IMR-90 (cell line): ENCODE measurements around the gene NCKAP5. TPM values are rescaled to one million over a fixed set of nuclear protein-coding genes. Genes with fewer than 3 reads are reported as not detected.

Experiments
- ATAC-seq: fragments of 200-7000 bp; cut with Tn5 transposase; 2 replicates; pipeline ENCODE4 v1.9.1; 2020; ENCODE audit warnings: low read depth, mild to moderate bottlenecking, moderate library complexity
- BruUV-seq: library from RNA; stranded (reverse); fragments of 400-500 nt; replicated peaks from 2 replicates; lab custom pipeline; 2021; lab: Mats Ljungman, UMichigan
- CTCF ChIA-PET: fragments of 300-600 bp; formaldehyde crosslinking; extraction: SDS; loops from one replicate; lab custom pipeline; 2021; ENCODE audit warnings: antibody characterized with exemption; lab: Yijun Ruan, JAX
- POLR2A ChIA-PET: fragments of 300-600 bp; sonication (Branson Sonifier 250); formaldehyde crosslinking; loops from one replicate; lab custom pipeline; 2022; ENCODE audit warnings: antibody characterized with exemption; ENCODE audit not compliant: unreplicated experiment; lab: Charles Lee
- DNase-seq: peaks from one replicate; pipeline ENCODE4 v3.0.0; 2013
- H2AFZ ChIP-seq: replicated peaks from 2 replicates; pipeline ENCODE3; 2013; ENCODE audit warnings: low read length, mild to moderate bottlenecking; ENCODE audit not compliant: poor library complexity
- H2AK5ac ChIP-seq: 2 replicates; pipeline ENCODE4 v1.6.1; 2013; ENCODE audit warnings: low read depth, low read length, inconsistent platforms
- H2AK9ac ChIP-seq: replicated peaks from 2 replicates; pipeline ENCODE3; 2013; ENCODE audit warnings: mild to moderate bottlenecking, low read depth, low read length, moderate library complexity; ENCODE audit not compliant: poor library complexity
- H2BK120ac ChIP-seq: 2 replicates; pipeline ENCODE4 v1.6.1; 2013; ENCODE audit warnings: low read depth, low read length, inconsistent platforms
- H2BK15ac ChIP-seq: 3 replicates; pipeline ENCODE4 v1.6.1; 2013; ENCODE audit warnings: low read depth, low read length, inconsistent platforms
- H2BK20ac ChIP-seq: 2 replicates; pipeline ENCODE4 v1.6.1; 2013; ENCODE audit warnings: low read depth, mild to moderate bottlenecking, inconsistent platforms, low read length, moderate library complexity
- H2BK5ac ChIP-seq: 2 replicates; pipeline ENCODE4 v1.6.1; 2013; ENCODE audit warnings: mild to moderate bottlenecking, low read depth, low read length, inconsistent platforms; ENCODE audit not compliant: poor library complexity, severe bottlenecking
- H3K14ac ChIP-seq: replicated peaks from 2 replicates; pipeline ENCODE4 v1.6.1; 2013; ENCODE audit warnings: low read depth, low read length, inconsistent platforms
- H3K18ac ChIP-seq: 2 replicates; pipeline ENCODE4 v1.6.1; 2013; ENCODE audit warnings: low read depth, low read length, control low read depth
- H3K23ac ChIP-seq: 2 replicates; pipeline ENCODE4 v1.6.1; 2013; ENCODE audit warnings: low read depth, low read length, inconsistent platforms
- H3K27ac ChIP-seq: 2 replicates; pipeline ENCODE4 v1.5.1; 2013; ENCODE audit warnings: mild to moderate bottlenecking, control low read depth, low read length; ENCODE audit not compliant: insufficient read depth
- H3K27me3 ChIP-seq: 2 replicates; pipeline ENCODE4 v1.6.1; 2013; ENCODE audit warnings: low read length; ENCODE audit not compliant: control insufficient read depth, insufficient read depth
- H3K36me3 ChIP-seq: 2 replicates; pipeline ENCODE4 v1.6.1; 2013; ENCODE audit warnings: low read length, mixed read lengths; ENCODE audit not compliant: control insufficient read depth, insufficient read depth
- H3K4ac ChIP-seq: 2 replicates; pipeline ENCODE4 v1.6.1; 2013; ENCODE audit warnings: low read depth, low read length, inconsistent platforms
- H3K4me1 ChIP-seq: 2 replicates; pipeline ENCODE4 v1.6.1; 2013; ENCODE audit warnings: low read length, mixed read lengths; ENCODE audit not compliant: control insufficient read depth, insufficient read depth
- H3K4me2 ChIP-seq: 2 replicates; pipeline ENCODE4 v1.6.1; 2013; ENCODE audit warnings: low read depth, mild to moderate bottlenecking, control low read depth, low read length, moderate library complexity
- H3K4me3 ChIP-seq: 2 replicates; pipeline ENCODE4 v1.5.1; 2013; ENCODE audit warnings: low read depth, mild to moderate bottlenecking, control low read depth, low read length, moderate library complexity; ENCODE audit not compliant: insufficient read depth
- H3K56ac ChIP-seq: 2 replicates; pipeline ENCODE4 v1.6.1; 2013; ENCODE audit warnings: low read length, inconsistent platforms; ENCODE audit not compliant: insufficient read depth; ENCODE audit errors: extremely low read depth
- H3K79me1 ChIP-seq, 2 experiments: 2 replicates each; pipeline ENCODE4 v1.6.1; 2013; ENCODE audit warnings: low read length in 2 of 2, inconsistent platforms in 1 of 2, low read depth in 1 of 2
- H3K9ac ChIP-seq: 2 replicates; pipeline ENCODE4 v1.6.1; 2013; ENCODE audit warnings: low read depth, low read length, control low read depth
- H3K9me1 ChIP-seq: 2 replicates; pipeline ENCODE4 v1.6.1; 2013; ENCODE audit warnings: low read length, inconsistent platforms; ENCODE audit not compliant: insufficient read depth
- H3K9me3 ChIP-seq: 2 replicates; pipeline ENCODE4 v1.6.1; 2013; ENCODE audit warnings: low read length; ENCODE audit not compliant: control insufficient read depth, insufficient read depth
- H4K20me1 ChIP-seq: 2 replicates; pipeline ENCODE4 v1.6.1; 2013; ENCODE audit warnings: low read length, inconsistent platforms; ENCODE audit not compliant: insufficient read depth
- H4K5ac ChIP-seq: 2 replicates; pipeline ENCODE4 v1.6.1; 2013; ENCODE audit warnings: mild to moderate bottlenecking, low read depth, low read length, control low read depth
- H4K8ac ChIP-seq, 2 experiments: 2 replicates each; pipeline ENCODE4 v1.6.1; 2013; ENCODE audit warnings: low read depth in 2 of 2, low read length in 2 of 2, control low read depth in 1 of 2, inconsistent platforms in 1 of 2
- H4K91ac ChIP-seq: 2 replicates; pipeline ENCODE4 v1.6.1; 2013; ENCODE audit warnings: low read depth, low read length, inconsistent platforms; ENCODE audit not compliant: insufficient read depth
- CEBPB ChIP-seq: IDR thresholded peaks from 2 replicates; pipeline ENCODE4 v1.6.1; 2012; ENCODE audit warnings: low read depth, low read length, improper control_type of control experiment
- WGBS, 2 experiments: methylation state at CpG; one replicate each; pipeline versions ENCODE4 v1.1.5 to v1.1.7; 2013; ENCODE audit warnings: missing lambda C conversion rate in 2 of 2; ENCODE audit not compliant: insufficient read length in 1 of 2; ENCODE audit errors: extremely low coverage in 2 of 2; 5-methylcytosine and 5-hydroxymethylcytosine counted together
- dilution Hi-C: fragments of 300-500 bp; cut with HindIII; formaldehyde crosslinking; loops from one replicate; pipeline ENCODE4 v1.14.3; 2018; ENCODE audit warnings: low sequenced_read_pairs; ENCODE audit not compliant: unreplicated experiment
- in situ Hi-C: fragments of 300-500 bp; cut with MboI; formaldehyde crosslinking; loops from 3 replicates; pipeline ENCODE4 v1.14.3; 2019; ENCODE audit warnings: low sequenced_read_pairs, inconsistent platforms, mixed read lengths
- intact Hi-C: fragments of 100-400 bp; cut with micrococcal nuclease; formaldehyde crosslinking; loops from 2 replicates; pipeline ENCODE4 v1.10.0; 2022
- polyA plus RNA-seq, 3 experiments: library from polyadenylated mRNA; depleted of rRNA; stranded (reverse); fragments of >200 nt; gene quantifications; 2 replicates each; pipeline ENCODE4 v1.2.3, GENCODE V29; 2012; ENCODE audit warnings: low replicate concordance in 1 of 3
- total RNA-seq: library from RNA; depleted of rRNA; stranded (reverse); fragments of >200 nt; gene quantifications from 2 replicates; pipeline ENCODE4 v1.2.3, GENCODE V29; 2012
- TF ChIP-seq, protein P1 (sequence below): conservative IDR thresholded peaks from 2 replicates; pipeline ENCODE4 v1.5.1; 2012; ENCODE audit warnings: mild to moderate bottlenecking, low read depth, low read length, improper control_type of control experiment

NCKAP5 gene
- total and polyA plus RNA-seq, 2 of the 4 experiments (the other 2 are of a cell fraction): 2.7 to 3.9 TPM

DNA sequence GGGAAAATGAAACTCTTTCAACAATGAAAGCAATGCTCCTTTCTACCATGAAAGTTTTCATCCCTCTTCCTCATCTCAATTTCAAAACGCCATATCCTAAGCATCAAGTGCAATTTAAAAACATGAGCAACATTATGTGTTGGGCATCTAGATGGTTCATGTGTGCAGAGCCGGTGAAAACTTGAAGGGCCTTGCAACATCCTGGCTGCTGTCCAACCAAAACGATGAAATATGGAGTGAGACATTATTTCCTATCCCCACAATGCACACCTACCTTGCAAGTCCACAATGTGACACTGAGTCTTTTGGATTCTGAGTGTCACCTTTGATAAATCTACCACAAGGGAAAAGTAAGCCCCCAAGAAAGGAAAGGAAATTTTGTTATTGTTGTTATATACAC is 110.0 kb downstream of the NCKAP5 start:
- no peaks in the 10 kb centered on the region for H3K27me3 ChIP-seq
- no peak overlapping the region for H3K23ac ChIP-seq
- POLR2A ChIA-PET: no interaction called here
- CTCF ChIA-PET: no interaction called here
- H2AFZ ChIP-seq: no peak overlapping the region
- no peak overlapping the region for H2BK120ac ChIP-seq
- H3K18ac ChIP-seq: no peak overlapping the region
- no peak overlapping the region for H2BK20ac ChIP-seq
- peak; percentile 35 for DNase-seq
- no peaks in the 10 kb centered on the region for H4K20me1 ChIP-seq
- no CpG with 5 or more reads among the region's 3 CpGs for WGBS, 2 experiments
- intact Hi-C loops: no loop called here
- in situ Hi-C loops: no loop called here
- H4K5ac ChIP-seq: no peak overlapping the region
- no peak overlapping the region for H2AK5ac ChIP-seq
- H3K4me1 ChIP-seq: no peaks in the 10 kb centered on the region
- no TSS peak for BruUV-seq
- H3K4ac ChIP-seq: no peak overlapping the region
- TF ChIP-seq CEBPB: peak; percentile 63
- TF ChIP-seq, protein P1, sequence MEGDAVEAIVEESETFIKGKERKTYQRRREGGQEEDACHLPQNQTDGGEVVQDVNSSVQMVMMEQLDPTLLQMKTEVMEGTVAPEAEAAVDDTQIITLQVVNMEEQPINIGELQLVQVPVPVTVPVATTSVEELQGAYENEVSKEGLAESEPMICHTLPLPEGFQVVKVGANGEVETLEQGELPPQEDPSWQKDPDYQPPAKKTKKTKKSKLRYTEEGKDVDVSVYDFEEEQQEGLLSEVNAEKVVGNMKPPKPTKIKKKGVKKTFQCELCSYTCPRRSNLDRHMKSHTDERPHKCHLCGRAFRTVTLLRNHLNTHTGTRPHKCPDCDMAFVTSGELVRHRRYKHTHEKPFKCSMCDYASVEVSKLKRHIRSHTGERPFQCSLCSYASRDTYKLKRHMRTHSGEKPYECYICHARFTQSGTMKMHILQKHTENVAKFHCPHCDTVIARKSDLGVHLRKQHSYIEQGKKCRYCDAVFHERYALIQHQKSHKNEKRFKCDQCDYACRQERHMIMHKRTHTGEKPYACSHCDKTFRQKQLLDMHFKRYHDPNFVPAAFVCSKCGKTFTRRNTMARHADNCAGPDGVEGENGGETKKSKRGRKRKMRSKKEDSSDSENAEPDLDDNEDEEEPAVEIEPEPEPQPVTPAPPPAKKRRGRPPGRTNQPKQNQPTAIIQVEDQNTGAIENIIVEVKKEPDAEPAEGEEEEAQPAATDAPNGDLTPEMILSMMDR: no peak
- H3K79me1 ChIP-seq: no peaks in the 10 kb centered on the region; a peak in 1 of 4 replicates
- no peaks in the 10 kb centered on the region for H3K9me3 ChIP-seq
- no peak overlapping the region for H3K56ac ChIP-seq
- no peak overlapping the region for H2BK5ac ChIP-seq
- no peak overlapping the region for H3K4me3 ChIP-seq
- no peak overlapping the region for H3K14ac ChIP-seq
- ATAC-seq: no peak
- H4K8ac ChIP-seq: no peak overlapping the region
- no peak overlapping the region for H3K9ac ChIP-seq
- H2AK9ac ChIP-seq: no peak overlapping the region
- H2BK15ac ChIP-seq: no peak overlapping the region
- no peak overlapping the region for H3K27ac ChIP-seq
- H4K91ac ChIP-seq: no peak overlapping the region
- H3K9me1 ChIP-seq: no peaks in the 10 kb centered on the region
- H3K4me2 ChIP-seq: no peak overlapping the region
- dilution Hi-C loops: no loop called here
- H3K36me3 ChIP-seq: no peaks in the 10 kb centered on the region
